IMR-90 (cell line): Measurements from ENCODE around the gene ASAP2. TPM values are rescaled to one million over a fixed set of nuclear protein-coding genes. Genes with fewer than 3 reads are reported as not detected.

Source experiments
- ATAC-seq: fragments of 200-7000 bp; cut with Tn5 transposase; 2 replicates; pipeline ENCODE4 v1.9.1; 2020; ENCODE audit warnings: low read depth, mild to moderate bottlenecking, moderate library complexity
- BruUV-seq: library from RNA; stranded (reverse); fragments of 400-500 nt; replicated peaks from 2 replicates; lab custom pipeline; 2021; lab: Mats Ljungman, UMichigan
- CTCF ChIA-PET: fragments of 300-600 bp; formaldehyde crosslinking; extraction: SDS; loops from one replicate; lab custom pipeline; 2021; ENCODE audit warnings: antibody characterized with exemption; lab: Yijun Ruan, JAX
- POLR2A ChIA-PET: fragments of 300-600 bp; sonication (Branson Sonifier 250); formaldehyde crosslinking; loops from one replicate; lab custom pipeline; 2022; ENCODE audit warnings: antibody characterized with exemption; ENCODE audit not compliant: unreplicated experiment; lab: Charles Lee
- DNase-seq: peaks from one replicate; pipeline ENCODE4 v3.0.0; 2013
- H2AFZ ChIP-seq: replicated peaks from 2 replicates; pipeline ENCODE3; 2013; ENCODE audit warnings: low read length, mild to moderate bottlenecking; ENCODE audit not compliant: poor library complexity
- H2AK5ac ChIP-seq: 2 replicates; pipeline ENCODE4 v1.6.1; 2013; ENCODE audit warnings: low read depth, low read length, inconsistent platforms
- H2AK9ac ChIP-seq: replicated peaks from 2 replicates; pipeline ENCODE3; 2013; ENCODE audit warnings: mild to moderate bottlenecking, low read depth, low read length, moderate library complexity; ENCODE audit not compliant: poor library complexity
- H2BK120ac ChIP-seq: 2 replicates; pipeline ENCODE4 v1.6.1; 2013; ENCODE audit warnings: low read depth, low read length, inconsistent platforms
- H2BK15ac ChIP-seq: 3 replicates; pipeline ENCODE4 v1.6.1; 2013; ENCODE audit warnings: low read depth, low read length, inconsistent platforms
- H2BK20ac ChIP-seq: 2 replicates; pipeline ENCODE4 v1.6.1; 2013; ENCODE audit warnings: low read depth, mild to moderate bottlenecking, inconsistent platforms, low read length, moderate library complexity
- H2BK5ac ChIP-seq: 2 replicates; pipeline ENCODE4 v1.6.1; 2013; ENCODE audit warnings: mild to moderate bottlenecking, low read depth, low read length, inconsistent platforms; ENCODE audit not compliant: poor library complexity, severe bottlenecking
- H3K14ac ChIP-seq: replicated peaks from 2 replicates; pipeline ENCODE4 v1.6.1; 2013; ENCODE audit warnings: low read depth, low read length, inconsistent platforms
- H3K18ac ChIP-seq: 2 replicates; pipeline ENCODE4 v1.6.1; 2013; ENCODE audit warnings: low read depth, low read length, control low read depth
- H3K23ac ChIP-seq: 2 replicates; pipeline ENCODE4 v1.6.1; 2013; ENCODE audit warnings: low read depth, low read length, inconsistent platforms
- H3K27ac ChIP-seq: 2 replicates; pipeline ENCODE4 v1.5.1; 2013; ENCODE audit warnings: mild to moderate bottlenecking, control low read depth, low read length; ENCODE audit not compliant: insufficient read depth
- H3K27me3 ChIP-seq: 2 replicates; pipeline ENCODE4 v1.6.1; 2013; ENCODE audit warnings: low read length; ENCODE audit not compliant: control insufficient read depth, insufficient read depth
- H3K36me3 ChIP-seq: 2 replicates; pipeline ENCODE4 v1.6.1; 2013; ENCODE audit warnings: low read length, mixed read lengths; ENCODE audit not compliant: control insufficient read depth, insufficient read depth
- H3K4ac ChIP-seq: 2 replicates; pipeline ENCODE4 v1.6.1; 2013; ENCODE audit warnings: low read depth, low read length, inconsistent platforms
- H3K4me1 ChIP-seq: 2 replicates; pipeline ENCODE4 v1.6.1; 2013; ENCODE audit warnings: low read length, mixed read lengths; ENCODE audit not compliant: control insufficient read depth, insufficient read depth
- H3K4me2 ChIP-seq: 2 replicates; pipeline ENCODE4 v1.6.1; 2013; ENCODE audit warnings: low read depth, mild to moderate bottlenecking, control low read depth, low read length, moderate library complexity
- H3K4me3 ChIP-seq: 2 replicates; pipeline ENCODE4 v1.5.1; 2013; ENCODE audit warnings: low read depth, mild to moderate bottlenecking, control low read depth, low read length, moderate library complexity; ENCODE audit not compliant: insufficient read depth
- H3K56ac ChIP-seq: 2 replicates; pipeline ENCODE4 v1.6.1; 2013; ENCODE audit warnings: low read length, inconsistent platforms; ENCODE audit not compliant: insufficient read depth; ENCODE audit errors: extremely low read depth
- H3K79me1 ChIP-seq, 2 experiments: 2 replicates each; pipeline ENCODE4 v1.6.1; 2013; ENCODE audit warnings: low read length in 2 of 2, inconsistent platforms in 1 of 2, low read depth in 1 of 2
- H3K9ac ChIP-seq: 2 replicates; pipeline ENCODE4 v1.6.1; 2013; ENCODE audit warnings: low read depth, low read length, control low read depth
- H3K9me1 ChIP-seq: 2 replicates; pipeline ENCODE4 v1.6.1; 2013; ENCODE audit warnings: low read length, inconsistent platforms; ENCODE audit not compliant: insufficient read depth
- H3K9me3 ChIP-seq: 2 replicates; pipeline ENCODE4 v1.6.1; 2013; ENCODE audit warnings: low read length; ENCODE audit not compliant: control insufficient read depth, insufficient read depth
- H4K20me1 ChIP-seq: 2 replicates; pipeline ENCODE4 v1.6.1; 2013; ENCODE audit warnings: low read length, inconsistent platforms; ENCODE audit not compliant: insufficient read depth
- H4K5ac ChIP-seq: 2 replicates; pipeline ENCODE4 v1.6.1; 2013; ENCODE audit warnings: mild to moderate bottlenecking, low read depth, low read length, control low read depth
- H4K8ac ChIP-seq, 2 experiments: 2 replicates each; pipeline ENCODE4 v1.6.1; 2013; ENCODE audit warnings: low read depth in 2 of 2, low read length in 2 of 2, control low read depth in 1 of 2, inconsistent platforms in 1 of 2
- H4K91ac ChIP-seq: 2 replicates; pipeline ENCODE4 v1.6.1; 2013; ENCODE audit warnings: low read depth, low read length, inconsistent platforms; ENCODE audit not compliant: insufficient read depth
- CHD1 ChIP-seq: IDR thresholded peaks from 2 replicates; pipeline ENCODE4 v1.6.1; 2012; ENCODE audit warnings: low read depth, low read length, improper control_type of control experiment
- WGBS, 2 experiments: methylation state at CpG; one replicate each; pipeline versions ENCODE4 v1.1.5 to v1.1.7; 2013; ENCODE audit warnings: missing lambda C conversion rate in 2 of 2; ENCODE audit not compliant: insufficient read length in 1 of 2; ENCODE audit errors: extremely low coverage in 2 of 2; 5-methylcytosine and 5-hydroxymethylcytosine counted together
- dilution Hi-C: fragments of 300-500 bp; cut with HindIII; formaldehyde crosslinking; loops from one replicate; pipeline ENCODE4 v1.14.3; 2018; ENCODE audit warnings: low sequenced_read_pairs; ENCODE audit not compliant: unreplicated experiment
- in situ Hi-C: fragments of 300-500 bp; cut with MboI; formaldehyde crosslinking; loops from 3 replicates; pipeline ENCODE4 v1.14.3; 2019; ENCODE audit warnings: low sequenced_read_pairs, inconsistent platforms, mixed read lengths
- intact Hi-C: fragments of 100-400 bp; cut with micrococcal nuclease; formaldehyde crosslinking; loops from 2 replicates; pipeline ENCODE4 v1.10.0; 2022
- polyA plus RNA-seq, 3 experiments: library from polyadenylated mRNA; depleted of rRNA; stranded (reverse); fragments of >200 nt; gene quantifications; 2 replicates each; pipeline ENCODE4 v1.2.3, GENCODE V29; 2012; ENCODE audit warnings: low replicate concordance in 1 of 3
- total RNA-seq: library from RNA; depleted of rRNA; stranded (reverse); fragments of >200 nt; gene quantifications from 2 replicates; pipeline ENCODE4 v1.2.3, GENCODE V29; 2012

ASAP2 gene
- total and polyA plus RNA-seq, 2 of the 4 experiments (the other 2 are of a cell fraction), result 19.7 to 28.1 TPM

DNA sequence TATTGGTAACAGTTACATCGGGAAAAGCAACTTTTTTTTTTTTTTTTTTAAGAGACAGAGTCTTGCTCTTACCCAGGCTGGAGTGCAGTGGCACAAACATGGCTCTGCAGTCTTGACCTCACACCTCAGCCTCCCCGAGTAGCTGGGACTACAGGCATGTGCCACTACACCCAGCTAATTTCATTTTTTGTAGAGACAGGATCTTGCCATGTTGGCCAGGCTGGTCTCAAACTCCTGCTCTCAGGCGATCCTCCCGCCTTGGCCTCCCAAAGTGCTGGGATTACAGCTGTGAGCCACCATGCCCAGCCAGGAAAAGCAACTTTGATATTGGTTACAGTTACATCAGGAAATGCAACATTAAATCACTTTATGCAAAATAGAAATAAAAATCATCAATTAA, 212.1 kb downstream of the ASAP2 start:
- Histone ChIP-seq H3K9ac (no peak overlapping the region), H2BK5ac (no peak overlapping the region), H3K27ac (no peak overlapping the region), H3K4me3 (no peak overlapping the region), H4K20me1 (peaks cover 27% of the 10 kb centered on the region; the same call in 1 of the 2 replicates), H3K18ac (no peak overlapping the region), H3K23ac (no peak overlapping the region), H4K91ac (no peak overlapping the region), H3K36me3 (peaks cover 13% of the 10 kb centered on the region), H2BK15ac (no peak overlapping the region), H2AFZ (no peak overlapping the region), H3K27me3 (no peaks in the 10 kb centered on the region), H2AK9ac (no peak overlapping the region), H3K4me1 (peaks cover 10% of the 10 kb centered on the region), H3K14ac (no peak overlapping the region), H4K8ac (no peak overlapping the region), H3K9me1 (peaks cover 5% of the 10 kb centered on the region), H3K56ac (no peak overlapping the region), H3K9me3 (no peaks in the 10 kb centered on the region), H3K4ac (no peak overlapping the region), H3K79me1 (peaks cover 24 to 81% of the 10 kb centered on the region in 2 experiments), H2BK120ac (no peak overlapping the region), H2AK5ac (no peak overlapping the region), H2BK20ac (no peak overlapping the region), H4K5ac (no peak overlapping the region), H3K4me2 (no peak overlapping the region)
- ATAC-seq, result no peak
- ChIA-PET POLR2A (no interaction called here), CTCF (no interaction called here)
- DNase-seq, result no peak
- WGBS, 2 experiments, result no CpG with 5 or more reads among the region's 4 CpGs
- BruUV-seq, result no TSS peak
- in situ Hi-C loops, result no loop called here
- intact Hi-C loops, result no loop called here
- dilution Hi-C loops, result no loop called here
- no peak for TF ChIP-seq CHD1
